Posterior cingulate gyrus (tissue), 11 donors: ENCODE data around the gene DGKZ.
A peak's percentile ranks its signal among the peaks of the same experiment; 100 is the strongest.

Experiments used
- DNase-seq, 10 donors: peaks; one replicate each; pipeline versions ENCODE4 v3.0.0 to v3.0.0-alpha.2; 2020 to 2021; ENCODE audit warnings: mixed read lengths in 3 of 10
- intact Hi-C: fragments of 100-400 bp; cut with DNase I; formaldehyde crosslinking; loops from one replicate; pipeline ENCODE4 v1.15.1; 2023

The DGKZ gene

DNA sequence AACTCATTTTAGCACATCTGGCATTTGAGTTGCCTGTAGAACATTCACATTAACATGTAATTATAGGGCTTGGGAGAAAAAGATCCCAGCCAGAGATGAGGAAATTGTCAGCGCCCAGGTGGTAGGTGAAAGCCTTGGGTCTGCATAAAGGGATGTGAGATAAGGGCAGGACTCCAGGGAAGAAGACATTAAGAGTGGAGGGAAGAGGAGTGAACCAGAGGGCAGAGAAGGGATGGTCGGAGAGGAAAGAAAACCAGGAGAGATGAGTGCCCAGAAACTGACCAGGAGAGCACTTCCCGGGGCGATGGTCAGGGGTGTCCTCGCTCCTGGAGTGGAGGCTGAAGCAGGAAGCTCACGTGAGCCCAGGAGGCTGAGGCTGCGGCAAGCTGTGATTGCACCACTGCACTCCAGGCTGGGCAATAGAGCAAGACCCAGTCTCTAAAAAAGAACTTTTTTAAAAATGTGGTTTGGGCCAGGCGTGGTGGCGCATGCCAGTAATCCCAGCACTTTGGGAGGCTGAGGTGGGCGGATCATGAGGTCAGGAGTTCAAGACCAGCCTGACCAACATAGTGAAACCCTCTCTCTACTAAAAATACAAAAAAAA lies 20.3 kb upstream of the DGKZ start:
- intact Hi-C loops: no loop called here
- DNase-seq: no peak

DNA sequence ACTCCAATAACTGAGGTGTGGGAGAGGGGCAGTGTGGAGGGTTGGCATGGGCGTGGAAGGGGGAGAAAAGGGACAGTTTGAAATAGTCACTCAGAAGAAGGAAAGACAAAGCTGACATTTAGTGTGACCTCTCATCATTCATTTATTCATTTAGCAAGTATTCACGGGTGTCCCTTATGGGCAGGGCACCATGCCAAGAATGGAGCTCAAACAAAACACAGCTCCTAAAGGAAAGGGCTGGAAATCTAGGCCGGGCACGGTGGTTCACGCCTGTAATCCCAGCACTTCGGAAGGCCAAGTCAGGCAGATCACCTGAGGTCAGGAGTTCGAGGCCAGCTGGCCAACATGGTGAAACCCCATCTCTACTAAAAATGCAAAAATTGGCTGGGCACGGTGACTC lies 19.4 kb upstream of the DGKZ start:
- no peak for DNase-seq
- intact Hi-C loops: no loop called here

- DNase-seq: no peak
- intact Hi-C loops: no loop called here
These were observed 17.1 kb upstream of the DGKZ start for GRCh38 chr11:46330154-46330553.

DNA sequence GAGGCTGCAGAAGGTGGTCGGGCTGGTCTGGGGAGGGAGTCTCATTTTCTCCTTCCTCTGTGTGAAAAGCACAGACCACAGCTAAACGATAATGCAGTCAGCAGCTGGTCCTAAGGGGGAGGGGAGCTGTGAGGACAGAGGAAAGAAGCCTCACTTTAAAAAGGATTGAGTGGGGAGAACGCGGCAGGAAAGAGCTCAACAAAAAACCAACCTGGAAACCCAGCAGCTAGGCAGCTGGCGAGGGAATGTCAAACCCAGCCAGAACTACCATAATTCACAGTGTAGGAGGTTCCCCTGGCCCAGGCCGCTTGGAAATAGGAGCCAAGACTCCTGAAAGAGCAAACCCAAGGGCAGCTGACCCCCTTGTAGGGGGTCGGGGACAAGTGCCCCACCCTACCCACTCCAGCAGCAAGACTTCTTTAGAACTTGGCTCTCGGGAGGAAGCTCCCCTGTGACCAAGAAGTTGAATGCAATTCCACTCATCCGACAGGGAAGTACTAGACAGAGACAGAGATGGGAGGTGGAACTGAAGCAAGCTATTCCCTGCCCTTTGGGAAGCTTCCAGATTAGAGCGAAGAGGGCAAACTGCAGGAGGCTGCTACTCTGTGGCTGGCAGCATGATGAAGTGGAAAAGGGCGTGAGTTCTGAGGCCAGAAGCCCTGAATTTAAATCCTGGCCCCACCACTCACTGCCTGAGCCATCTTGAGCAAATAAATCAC lies 16.5 kb upstream of the DGKZ start:
- intact Hi-C loops: no loop called here
- DNase-seq: peak in 1 of 10 donors; percentile 84

DNA sequence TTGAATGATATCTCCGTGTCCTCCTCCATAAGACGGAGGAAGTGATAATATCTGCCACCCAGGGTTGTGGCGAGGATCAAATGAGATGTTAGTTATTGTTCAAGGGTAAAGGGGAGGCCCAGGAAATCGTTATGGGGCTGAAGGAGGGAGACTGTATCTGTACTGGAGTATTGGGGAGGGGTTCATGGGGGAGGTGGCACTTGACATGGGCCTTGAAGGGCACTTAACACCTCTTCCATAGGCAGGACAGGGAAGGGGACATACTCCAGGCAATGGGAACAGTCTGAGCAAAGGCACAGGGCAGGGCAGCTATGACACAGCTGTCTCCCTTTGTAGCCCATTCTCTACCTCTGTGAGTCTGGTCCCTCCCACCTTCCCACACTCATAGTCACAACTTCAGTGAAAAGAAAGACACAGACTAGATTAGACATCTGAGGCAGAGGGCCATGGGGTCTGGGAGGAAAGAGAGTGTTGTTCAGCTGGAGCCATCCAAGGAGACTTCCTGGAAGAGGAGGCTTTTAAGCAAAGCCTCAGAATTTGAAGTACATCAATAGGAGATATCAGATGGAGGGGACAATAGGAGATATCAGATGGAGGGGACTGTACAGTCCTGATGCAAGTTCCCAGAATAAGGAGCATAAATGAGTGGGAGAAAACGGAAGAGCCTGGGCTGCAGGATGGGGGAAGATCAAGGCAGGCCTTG lies 15.8 kb upstream of the DGKZ start:
- DNase-seq: no peak
- intact Hi-C loops: no loop called here

DNA sequence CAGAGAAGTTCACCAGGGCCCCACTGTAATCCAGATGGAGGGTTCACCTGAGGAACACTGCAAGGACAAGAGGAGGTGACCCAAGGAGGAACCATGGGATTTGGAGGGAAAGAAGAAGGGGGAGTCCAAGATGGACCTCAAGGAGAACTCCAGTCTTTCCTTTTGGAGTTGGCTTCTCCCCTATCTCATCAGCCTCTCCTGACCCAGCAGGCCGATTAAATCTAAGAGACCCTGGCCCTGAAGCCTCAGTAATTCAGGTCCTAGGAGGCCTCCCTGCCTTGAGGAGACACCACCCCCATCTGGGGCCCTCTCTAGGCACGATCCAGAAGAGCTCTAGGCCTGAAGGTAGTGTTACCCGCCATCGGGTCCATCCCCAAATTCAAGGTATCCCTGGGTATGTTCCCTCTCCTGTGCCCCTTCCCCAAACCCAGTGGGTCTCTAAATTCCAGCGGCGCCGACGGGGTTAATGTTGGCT lies 15.1 kb upstream of the DGKZ start:
- no peak for DNase-seq
- intact Hi-C loops: no loop called here

- DNase-seq: peak in 5 of 10 donors; percentile 45 to 94 (median 90)
- intact Hi-C loops: no loop called here
These were observed 14.5 kb upstream of the DGKZ start for GRCh38 chr11:46332568-46333393.

DNA sequence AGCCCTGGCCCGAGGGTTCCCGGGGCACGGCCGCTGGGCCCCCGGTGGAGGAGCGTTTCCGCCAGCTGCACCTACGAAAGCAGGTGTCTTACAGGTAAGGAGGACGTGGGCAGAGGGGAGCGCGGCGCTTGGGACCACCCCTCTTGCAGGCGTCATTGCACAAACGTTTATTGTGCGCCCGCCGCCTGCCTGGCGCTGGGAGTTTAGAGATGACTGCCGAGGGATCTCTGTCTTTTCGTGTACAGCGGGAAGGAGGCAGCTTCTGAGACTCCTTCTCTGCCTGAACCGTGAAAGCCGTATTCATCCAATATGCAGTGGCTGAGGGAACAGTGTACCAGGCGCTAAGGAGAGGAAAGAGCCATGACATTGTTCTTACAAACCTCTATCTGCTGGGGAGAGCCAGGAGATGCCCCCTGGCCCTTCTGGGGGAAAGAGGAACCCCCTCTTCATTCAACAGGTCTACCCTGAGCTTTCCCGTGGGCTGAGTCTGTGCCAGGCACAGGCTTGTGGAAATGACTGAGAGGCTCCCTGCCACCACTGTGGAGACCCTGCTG lies 13.8 kb upstream of the DGKZ start:
- intact Hi-C loops: no loop called here
- peak in 1 of 10 donors; percentile 87 for DNase-seq

DNA sequence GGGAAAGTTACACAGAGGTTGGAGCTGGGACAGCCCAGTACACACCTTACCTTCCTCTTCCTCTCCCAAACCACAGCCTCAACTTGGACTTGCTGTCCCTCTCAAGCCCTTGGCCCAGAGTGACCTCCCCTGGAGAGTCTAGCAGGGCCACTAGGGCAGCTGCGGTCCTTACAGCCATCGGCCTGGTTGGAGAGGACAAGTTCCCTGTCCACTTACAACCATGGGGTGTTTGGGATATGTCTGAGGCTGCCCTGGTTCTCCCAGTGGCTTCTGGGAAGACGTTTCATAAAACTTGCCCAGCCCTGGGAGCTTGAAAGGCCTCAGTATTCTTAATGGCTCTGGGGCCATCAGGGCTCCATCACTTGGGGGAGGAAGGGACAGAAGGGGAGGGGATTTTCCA lies 13.1 kb upstream of the DGKZ start:
- intact Hi-C loops: no loop called here

GRCh38 chr11:46335271-46335670 lies 12.0 kb upstream of the DGKZ start:
- no peak for DNase-seq
- intact Hi-C loops: no loop called here

More for the DNA sequence above, 13.1 kb upstream of the DGKZ start:
- DNase-seq: no peak

- intact Hi-C loops: no loop called here
- peak in 7 of 10 donors; percentile 56 to 93 (median 70) for DNase-seq
These were observed 11.2 kb upstream of the DGKZ start for GRCh38 chr11:46335890-46336562.

DNA sequence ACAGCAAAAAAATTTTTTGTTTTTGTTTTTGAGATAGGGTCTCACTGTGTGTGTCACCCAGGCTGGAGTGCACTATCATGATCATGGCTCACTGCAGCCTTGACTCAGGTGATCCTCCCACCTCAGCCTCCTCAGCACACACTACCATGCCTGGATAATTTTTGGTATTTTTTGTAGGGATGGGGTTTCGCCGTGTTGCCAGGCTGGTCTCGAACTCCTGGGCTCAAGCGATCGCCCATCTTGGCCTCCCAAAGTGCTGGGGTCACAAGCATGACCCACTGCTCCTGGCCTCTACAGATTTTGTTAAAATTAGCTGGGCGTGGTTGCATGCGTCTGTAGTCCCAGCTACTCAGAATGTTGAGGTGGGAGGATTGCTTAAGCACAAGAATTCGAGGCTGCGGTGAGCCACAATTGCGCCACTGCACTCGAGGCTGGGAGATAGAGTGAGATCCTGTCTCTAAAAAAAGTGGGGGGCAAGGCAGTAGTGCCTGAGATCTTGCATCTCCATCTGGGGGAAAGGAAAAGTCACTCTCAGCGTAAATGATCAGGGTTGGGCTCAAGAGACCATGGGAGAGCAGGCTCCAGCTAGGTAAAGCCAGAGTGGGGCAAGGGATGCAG lies 10.6 kb upstream of the DGKZ start:
- intact Hi-C loops: no loop called here
- no peak for DNase-seq

DNA sequence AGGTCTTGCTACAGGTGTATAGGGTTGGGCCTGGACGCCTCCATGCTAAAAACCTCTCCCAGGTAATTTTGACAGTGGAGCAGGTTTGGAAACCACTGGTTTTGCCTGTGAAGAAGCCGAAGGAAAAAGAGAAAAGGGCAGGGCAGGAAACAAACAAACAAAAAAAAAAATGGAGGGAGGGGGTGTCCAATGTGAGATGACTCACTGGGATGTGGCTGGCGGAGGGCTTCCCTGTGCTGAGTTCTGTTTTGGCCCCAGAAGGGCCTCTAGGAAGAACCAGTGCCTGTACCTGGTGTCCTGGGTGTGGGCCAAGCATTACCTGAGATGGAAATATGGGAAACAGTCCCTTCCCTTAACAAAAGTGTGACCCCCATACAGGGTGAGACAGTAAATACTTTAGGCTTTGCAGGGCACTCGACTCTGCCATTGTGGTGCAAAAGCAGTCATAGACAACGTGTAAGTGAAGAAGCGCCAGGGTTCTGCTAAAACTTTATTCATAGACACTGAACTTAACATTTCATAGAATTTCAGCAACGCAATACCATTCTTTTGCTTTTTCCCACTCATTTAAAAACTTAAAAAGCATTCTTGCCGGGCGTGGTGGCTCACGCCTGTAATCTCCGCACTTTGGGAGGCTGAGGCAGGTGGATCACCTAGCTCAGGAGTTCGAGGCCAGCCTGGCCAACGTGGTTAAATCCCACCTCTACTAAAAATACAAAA lies 9.5 kb upstream of the DGKZ start:
- DNase-seq: no peak
- intact Hi-C loops: no loop called here

DNA sequence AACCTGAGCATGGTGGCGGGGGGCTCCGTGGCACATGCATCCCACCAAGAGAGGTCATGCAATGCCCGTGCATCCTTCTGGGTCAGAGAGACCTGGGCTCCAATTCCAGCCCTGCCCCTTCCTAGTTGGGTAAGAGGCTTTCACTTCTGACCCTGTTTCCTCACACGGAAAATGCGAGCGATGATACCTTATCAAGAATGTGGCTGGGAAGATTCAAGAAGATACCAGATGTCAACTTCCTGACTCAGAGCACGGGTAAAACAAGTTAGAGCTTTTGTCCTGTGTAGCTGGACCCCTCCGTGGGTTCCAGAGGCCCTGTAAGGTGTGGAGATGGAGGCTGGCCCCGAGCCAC lies 8.7 kb upstream of the DGKZ start:
- intact Hi-C loops: no loop called here
- no peak for DNase-seq

GRCh38 chr11:46338988-46339666 lies 8.1 kb upstream of the DGKZ start:
- intact Hi-C loops: no loop called here
- DNase-seq: peak in 2 of 10 donors; percentile 84 to 91

DNA sequence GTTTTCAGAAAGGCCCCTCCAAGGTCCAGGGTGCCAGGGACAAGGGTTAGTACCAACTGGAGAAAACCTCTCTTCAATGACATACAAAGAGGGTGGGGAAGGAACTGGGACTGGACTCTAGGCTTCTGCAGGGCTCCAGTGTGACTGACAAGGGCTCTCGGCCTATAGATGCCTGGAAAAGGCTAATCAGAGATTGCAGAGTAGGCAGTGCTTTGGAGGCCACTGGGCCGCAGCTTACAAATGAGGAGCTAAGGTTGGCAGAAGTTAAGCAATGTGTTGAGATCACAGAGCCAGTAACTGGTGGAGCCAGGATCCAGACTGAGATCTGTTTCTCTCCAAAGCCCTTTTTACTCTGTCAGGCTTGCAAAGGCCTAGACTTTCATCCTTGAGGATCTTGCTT lies 7.4 kb upstream of the DGKZ start:
- intact Hi-C loops: no loop called here
- DNase-seq: no peak

DNA sequence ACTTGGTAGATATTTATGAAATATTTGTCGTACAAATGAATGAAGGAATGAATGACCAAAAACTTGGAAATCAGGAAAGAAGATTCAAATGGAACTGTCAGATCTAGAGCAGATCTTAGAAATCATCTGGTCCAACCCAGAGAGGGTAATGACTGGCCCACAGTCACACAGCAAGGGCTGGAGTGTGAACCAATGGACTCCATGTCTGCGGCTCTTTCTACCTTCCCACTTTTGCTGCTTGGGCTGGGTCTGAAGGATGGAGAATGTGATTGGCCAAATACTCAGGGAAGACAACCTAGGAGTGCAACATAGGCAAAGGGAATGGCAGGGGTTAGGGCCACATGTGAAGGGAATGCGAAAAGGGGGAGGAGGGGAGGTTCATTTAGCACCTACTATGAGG lies 5.8 kb upstream of the DGKZ start:
- intact Hi-C loops: no loop called here
- no peak for DNase-seq

GRCh38 chr11:46342239-46342638 lies 5.0 kb upstream of the DGKZ start:
- DNase-seq: peak in 1 of 10 donors; percentile 87
- intact Hi-C loops: no loop called here
